Raji (cell line): ENCODE measurements around the gene STIL.

ENCODE experiments used
- POLR2A ChIP-seq: IDR thresholded peaks from 2 replicates; pipeline ENCODE4 v1.6.1; 2011; ENCODE audit warnings: low read depth, low read length, control low read depth; ENCODE audit not compliant: insufficient read depth

STIL gene

DNA sequence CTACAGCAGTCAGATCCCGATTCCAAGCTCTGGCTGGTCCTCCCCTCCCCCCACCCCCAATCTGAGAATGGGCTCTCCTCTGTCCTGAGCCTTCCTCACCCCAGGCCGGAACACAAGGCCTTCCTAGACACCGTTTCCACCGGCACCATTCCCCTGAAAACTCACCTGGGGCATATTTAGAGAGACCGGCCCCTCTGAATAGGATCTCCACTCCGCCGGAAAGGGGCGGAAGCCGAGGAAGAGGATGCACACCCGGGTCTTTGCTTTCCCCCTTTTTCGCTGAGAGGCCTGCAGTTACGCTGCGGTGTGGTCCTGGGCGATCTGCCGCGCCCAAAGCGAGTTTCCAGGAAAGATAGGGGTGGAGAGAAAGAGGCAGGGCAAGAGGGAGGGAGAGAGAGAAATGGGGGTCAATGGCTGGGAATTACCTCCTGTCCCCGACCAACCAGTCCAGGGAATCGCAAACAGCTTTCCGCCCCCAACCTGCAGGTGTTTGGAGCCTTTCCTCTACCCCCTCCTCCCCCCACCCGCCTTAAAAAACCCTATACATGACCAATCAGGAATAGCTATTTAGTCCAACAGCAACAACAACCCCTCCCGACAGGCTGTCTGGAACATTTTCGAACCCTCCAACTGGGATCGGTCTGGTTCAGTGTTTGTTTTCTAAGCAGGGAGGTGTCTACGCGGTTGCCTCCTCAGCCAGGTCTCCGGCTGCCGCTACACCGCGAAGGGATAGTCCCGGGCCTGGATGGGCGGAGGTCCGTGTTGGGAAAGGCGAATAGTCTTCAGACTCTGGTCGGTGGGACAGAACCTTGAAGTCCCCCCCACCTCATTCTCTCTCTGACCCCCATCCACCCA, 84.7 kb downstream of the STIL start:
- no peak for TF ChIP-seq POLR2A

DNA sequence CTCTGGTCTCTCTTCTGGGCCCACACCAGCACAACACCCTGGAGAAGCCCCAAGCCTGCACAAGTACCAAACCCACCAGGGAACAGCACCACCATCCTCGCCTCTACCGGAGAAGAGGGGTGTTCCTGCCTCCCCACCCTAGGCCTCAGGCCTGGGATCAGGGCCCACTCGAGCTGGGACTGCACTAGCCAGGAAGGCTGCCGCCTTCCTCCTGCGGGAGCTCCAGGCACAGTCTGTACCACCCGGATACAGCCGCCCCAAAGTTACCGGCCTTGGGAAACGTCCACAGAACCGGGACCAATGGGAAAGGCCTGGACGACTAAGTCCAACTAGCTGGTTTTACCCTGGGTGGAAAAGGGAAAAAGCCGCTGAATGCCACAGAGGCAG, 85.3 kb downstream of the STIL start:
- no peak for TF ChIP-seq POLR2A

DNA sequence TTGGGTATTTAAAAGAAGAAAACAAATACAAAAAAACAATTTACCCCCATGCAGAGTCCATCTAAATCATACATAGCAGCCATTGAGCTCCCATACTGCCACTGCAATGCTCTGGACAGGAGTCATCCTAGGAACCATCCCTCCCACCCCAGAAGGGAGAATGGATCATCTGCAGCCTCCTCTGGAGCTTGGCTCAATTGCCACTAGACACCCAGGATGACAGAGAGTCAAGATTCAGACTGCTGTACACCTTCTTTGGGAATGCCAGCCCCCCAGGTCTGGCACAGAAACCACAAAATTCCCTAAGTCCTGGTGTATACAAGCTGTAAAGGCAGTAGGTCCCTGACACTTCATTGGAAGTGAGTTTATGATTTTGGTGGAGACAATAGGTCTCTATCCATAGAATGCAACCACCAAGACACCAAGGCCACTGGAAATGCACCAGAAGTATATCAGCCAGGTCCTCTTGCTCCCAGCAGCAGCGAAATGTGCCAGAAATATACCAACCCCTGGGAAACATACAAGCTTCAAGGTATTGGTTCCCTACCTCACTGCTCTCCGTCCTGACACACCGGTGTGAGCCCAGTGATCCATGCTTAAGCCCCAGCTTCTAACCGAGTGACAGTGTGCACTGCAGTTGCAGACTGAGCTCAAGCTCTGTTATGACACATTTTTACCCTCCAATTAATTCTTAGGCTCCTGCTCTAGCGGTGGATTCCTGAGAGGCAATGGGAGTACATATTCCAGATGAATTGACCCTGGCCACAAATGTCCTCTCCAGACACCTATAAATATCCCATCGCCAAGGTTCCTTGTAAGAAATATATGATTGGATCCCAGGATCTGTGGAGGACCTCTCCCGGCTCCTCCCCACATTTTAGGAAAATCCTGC, 86.4 kb downstream of the STIL start:
- TF ChIP-seq POLR2A: no peak

DNA sequence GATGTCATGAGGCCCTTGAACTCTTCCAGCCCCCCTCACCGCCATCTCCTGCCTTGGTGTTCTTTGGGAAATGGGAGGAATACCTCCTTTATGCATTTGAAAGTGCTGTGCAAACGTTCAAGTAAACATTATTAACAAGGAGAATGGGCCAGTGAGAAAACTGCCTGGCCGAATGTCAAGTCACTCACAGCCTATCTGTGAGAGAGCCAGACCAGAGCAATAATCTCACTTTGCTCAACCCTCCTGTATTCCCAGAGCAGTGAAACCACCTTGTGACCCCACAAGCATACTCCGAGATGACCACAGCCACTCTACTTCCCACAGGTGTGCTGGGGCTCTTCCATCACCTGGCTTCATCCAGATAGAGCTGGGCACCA, 87.1 kb downstream of the STIL start:
- TF ChIP-seq POLR2A: no peak

DNA sequence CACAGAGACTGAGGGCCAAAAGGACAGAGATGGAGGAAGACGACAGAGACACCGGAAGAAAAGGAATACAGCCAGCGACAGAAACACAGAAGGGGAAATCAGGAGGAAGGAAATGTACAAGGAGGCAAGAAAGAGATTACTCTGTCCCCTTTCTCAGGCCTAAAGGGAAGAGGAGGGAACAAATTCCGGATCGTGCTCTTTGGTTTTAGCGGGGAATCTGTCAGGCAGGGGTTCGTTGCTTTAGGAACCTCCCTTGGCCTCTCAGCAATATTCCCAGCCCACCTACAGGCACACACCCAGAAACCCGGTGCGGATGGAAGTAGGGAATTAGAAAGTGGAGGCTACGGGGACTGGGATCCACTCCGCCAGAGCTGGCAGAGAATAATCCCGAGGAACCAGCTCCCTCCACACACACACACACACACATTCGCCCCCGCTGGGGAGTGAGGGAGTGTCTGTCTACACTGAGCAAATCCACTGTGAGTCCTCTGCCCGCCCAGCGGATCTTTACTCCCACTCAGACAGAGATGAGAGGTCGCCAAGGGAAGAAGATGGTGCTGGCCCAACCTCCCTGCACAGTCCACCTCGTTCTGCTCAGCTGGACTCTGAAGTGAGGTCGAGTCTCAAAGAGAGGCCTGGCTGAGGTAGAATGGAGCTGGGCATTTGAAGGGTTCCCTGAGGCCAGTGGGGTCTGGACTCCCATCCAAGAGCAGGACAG, 87.7 kb downstream of the STIL start:
- TF ChIP-seq POLR2A: no peak

DNA sequence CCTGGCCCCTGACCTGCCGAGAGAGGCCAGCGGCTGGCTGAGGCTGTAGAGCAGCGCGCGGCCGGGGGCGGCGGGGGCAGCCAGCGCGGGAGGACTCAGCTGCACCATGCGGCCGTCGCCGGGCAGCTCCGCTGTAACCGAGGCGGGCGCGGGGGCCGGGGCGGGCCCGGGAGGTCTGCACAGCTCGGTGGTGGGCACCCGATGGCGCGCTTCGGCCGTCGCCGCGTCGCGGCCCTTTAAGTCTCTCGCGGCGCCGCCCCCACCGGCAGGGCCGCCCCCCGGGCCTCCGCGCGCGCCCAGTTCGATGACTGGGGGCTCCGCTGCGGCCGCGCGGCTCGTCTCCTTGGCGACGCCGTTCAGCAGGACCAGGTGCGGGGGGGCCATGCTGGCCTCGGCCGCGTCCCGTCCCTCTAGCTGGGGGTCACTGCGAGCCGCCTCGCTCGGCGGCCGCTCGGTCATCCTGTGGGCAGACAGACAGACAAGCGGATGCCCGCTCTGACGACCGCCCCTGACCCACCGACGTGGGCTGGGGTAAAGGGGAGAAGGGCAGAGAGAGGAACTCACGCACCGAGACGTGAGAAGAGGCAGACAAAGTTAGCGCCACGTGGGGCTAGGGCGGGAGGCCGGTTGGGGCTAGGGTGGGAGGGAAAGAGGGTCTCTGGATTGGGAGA, 88.4 kb downstream of the STIL start:
- no peak for TF ChIP-seq POLR2A

DNA sequence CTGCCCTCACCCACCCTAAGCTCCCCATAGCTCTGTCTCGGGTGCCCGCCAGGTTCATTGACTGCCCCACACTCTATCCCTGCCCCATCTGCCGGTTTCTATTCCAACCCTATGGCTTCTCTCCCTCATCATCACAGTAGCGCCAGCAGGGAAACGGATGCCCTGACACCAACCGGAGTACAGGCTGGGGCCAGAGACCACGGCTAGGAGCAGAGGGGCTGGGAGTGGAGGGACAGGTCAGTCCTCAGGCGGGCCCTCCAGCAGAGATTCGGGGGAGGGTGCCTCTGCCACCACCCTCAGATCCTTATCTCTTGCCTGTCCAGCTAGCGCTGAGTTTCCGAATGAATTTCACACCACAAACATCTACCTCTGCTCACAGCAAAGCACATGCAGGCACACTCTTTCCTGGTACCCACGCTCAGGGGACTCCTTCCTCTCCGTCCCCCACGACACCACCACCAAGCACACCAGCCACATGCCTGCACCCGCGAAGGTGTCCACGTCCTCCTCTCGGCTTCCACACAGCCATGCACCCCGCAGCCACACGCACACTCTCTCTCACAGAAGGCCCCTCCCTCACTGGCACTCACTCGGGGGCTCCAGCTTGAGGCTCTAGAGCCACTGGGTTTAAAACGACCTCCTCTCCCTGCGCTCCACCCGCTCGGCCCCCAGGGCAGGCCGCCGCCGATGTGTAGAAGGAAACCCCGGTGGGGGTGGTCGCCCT, 89.1 kb downstream of the STIL start:
- no peak for TF ChIP-seq POLR2A

DNA sequence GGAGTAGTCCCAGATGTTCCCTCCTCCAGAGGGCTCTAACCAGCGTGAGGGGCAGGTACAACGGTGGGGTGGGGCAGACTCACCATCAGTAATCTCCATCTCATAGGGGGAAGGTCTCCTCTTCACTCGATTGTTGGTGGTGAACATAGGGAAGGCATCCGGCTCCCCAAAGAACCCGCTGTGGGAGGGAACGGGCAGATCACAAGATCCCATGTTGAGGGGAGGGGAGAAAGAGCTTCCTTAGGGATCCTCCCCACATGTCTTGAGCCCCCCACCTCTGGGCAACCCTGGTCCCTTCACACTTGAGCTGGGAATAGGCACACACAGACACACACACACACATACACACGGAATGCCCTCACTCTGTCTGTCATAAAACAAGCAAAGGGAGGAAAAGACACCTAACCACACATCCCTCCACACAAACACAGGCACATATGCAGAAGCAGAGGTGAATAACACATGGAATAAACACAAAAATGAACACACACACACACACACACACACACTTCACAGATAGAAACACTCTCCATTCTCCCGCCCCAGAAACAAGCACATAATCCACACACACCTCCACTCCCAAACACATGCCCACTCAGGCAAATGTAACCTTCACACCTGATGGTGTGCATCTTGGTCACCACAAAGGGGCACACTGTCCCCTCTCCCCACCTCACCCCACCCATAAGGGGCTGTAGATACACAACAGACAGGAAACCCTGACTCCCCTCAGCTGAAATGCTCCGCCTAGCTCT, 89.8 kb downstream of the STIL start:
- no peak for TF ChIP-seq POLR2A

DNA sequence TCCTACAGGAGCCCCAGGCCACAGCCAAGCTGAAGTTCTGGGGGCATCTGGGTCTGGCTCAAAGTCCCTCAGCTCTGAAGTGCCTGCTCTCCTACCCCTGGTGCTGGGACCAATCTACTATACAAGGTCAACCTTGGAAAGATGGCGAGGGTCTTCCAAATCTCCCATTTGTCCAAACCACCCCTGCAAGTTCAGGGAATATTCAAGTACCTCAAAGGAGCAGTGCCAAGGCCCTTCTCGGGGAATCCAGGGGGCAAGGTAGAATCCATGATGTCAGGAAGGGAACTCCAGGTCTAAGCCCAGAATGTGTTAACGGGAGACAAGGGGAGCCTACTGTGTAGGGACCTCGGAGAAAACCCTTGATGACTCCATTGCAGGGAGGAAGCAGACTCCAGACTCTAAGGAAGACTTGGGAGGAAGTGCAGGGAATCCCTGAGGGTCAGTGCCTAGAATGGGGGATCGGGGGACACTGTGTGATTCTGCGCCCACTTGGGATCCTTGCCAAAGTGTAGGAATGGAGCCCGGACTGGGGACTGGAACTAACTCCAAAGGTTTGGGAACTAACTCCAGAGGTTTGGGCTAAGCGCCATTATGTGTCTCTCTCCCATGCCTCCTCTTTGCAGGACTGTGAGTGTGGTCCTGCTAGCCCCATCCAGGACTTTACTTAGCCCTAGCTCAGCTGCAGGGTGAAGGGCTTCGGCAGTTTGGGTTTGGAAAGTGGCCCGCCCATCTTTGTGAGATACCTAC, 90.6 kb downstream of the STIL start:
- no peak for TF ChIP-seq POLR2A

DNA sequence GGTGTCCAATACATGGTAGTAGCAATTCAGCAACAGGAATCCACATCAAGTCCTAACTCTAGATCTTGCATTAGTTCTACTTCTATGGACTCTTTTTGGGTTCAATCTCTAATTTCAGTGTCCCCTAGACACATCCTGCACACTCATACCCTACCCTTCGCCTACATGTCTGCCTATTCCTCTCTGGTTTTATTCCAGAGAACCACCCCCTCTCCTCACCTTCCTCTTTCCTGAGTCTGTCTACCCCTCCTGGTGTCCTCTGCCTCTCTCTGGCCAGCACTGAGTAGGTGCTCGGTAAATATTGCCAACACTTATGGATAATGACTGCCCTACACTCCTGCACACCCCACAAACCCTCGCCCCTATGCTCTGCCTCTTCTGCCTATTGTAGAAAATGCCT, 91.5 kb downstream of the STIL start:
- TF ChIP-seq POLR2A: no peak

DNA sequence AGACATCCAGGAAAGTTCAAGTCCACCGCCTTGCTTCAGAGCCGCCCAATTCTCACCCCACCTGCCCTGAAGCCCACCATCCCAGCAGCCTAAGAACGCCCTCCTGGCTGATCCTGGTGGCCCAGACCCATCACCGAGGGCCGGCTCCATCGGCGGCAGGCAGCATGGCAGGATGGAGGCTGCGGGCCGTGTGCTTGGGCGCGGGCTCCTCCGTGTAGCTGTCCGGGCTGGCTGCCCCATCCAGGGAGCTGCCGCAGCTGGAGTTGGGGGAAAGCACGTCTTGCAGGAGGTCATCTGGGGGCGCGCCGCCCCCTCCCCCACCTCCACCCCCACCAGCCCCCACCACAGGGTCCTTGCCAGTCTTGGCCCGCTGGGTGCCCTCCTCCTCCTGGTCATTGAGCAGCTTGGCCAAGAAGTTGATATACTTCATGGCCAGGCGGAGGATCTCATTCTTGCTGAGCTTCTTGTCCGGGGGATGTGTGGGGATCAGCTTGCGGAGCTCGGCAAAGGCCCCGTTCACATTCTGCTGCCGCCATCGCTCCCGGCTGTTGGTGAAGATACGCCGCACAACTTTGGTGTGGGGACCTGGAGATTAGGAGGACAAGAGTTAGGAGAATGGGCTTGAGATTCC, 94.2 kb downstream of the STIL start:
- TF ChIP-seq POLR2A: no peak

DNA sequence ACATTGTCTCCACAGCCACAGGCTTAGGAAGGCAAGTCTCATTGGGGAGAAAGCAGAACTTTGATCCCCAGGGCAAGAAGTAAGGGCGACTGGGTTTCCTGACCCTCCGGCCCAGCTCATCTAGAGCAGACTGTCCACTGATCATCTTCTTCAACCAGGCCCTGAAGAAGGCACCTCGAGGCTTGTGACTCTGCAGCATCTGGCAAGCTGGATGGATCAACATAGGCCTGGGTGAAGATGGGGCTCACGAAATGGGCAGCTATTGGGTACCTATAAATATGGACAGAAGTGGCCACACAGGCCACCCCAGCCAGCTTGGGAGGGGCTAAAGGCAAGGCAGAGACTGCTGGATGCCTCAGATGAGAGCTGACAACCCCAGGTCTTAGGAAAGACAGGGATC, 94.9 kb downstream of the STIL start:
- no peak for TF ChIP-seq POLR2A
